CD8-positive, alpha-beta memory T cell (primary cell): ENCODE data around the gene SPATA33. TPM values are rescaled to one million over a fixed set of nuclear protein-coding genes. Genes with fewer than 3 reads are reported as not detected.

ENCODE experiments used
- polyA plus RNA-seq: library from polyadenylated mRNA; unstranded; fragments of 300-500 nt; fragmentation: Illumina TruSeq; gene quantifications from one replicate; pipeline ENCODE4 v1.2.3, GENCODE V29; 2021
- total RNA-seq, 2 experiments: library from RNA; stranded (reverse); gene quantifications; one replicate each; pipeline ENCODE4 v1.2.3, GENCODE V29; 2021

The SPATA33 gene
- total and polyA plus RNA-seq, 3 experiments from 2014 or later, result 2.3 to 16.9 (median 16.9) TPM

Other genes with a start within 250 kb of the SPATA33 start
- gene ANKRD11, start 167.3 kb upstream of the SPATA33 start, total RNA-seq, result 100 to 1,000 TPM; 130 to 150 TPM
- gene ANKRD11, start 167.3 kb upstream of the SPATA33 start, polyA plus RNA-seq, result 39.8 TPM
- 10 to 100 TPM; 77.4 to 79.5 TPM for gene SPG7, start 149.4 kb upstream of the SPATA33 start, total RNA-seq
- 48.2 TPM for gene SPG7, start 149.4 kb upstream of the SPATA33 start, polyA plus RNA-seq
- gene RPL13, start 97.2 kb upstream of the SPATA33 start, total RNA-seq, result 1,000 to 10,000 TPM; 2,710 to 2,878 TPM
- gene RPL13, start 97.2 kb upstream of the SPATA33 start, polyA plus RNA-seq, result 5,211 TPM
- gene CPNE7, start 82.1 kb upstream of the SPATA33 start, total RNA-seq, result 1 to 10 TPM; 3.2 to 6.1 TPM
- gene CPNE7, start 82.1 kb upstream of the SPATA33 start, polyA plus RNA-seq, result 12.9 TPM
- not detected for gene DPEP1, start 44.2 kb upstream of the SPATA33 start, total RNA-seq
- gene DPEP1, start 44.2 kb upstream of the SPATA33 start, polyA plus RNA-seq, result not detected
- gene CHMP1A, start 128 bp upstream of the SPATA33 start, total RNA-seq, result 10 to 100 TPM; 81.4 to 94.0 TPM
- 72.1 TPM for gene CHMP1A, start 128 bp upstream of the SPATA33 start, polyA plus RNA-seq
- gene CDK10, start 28.9 kb downstream of the SPATA33 start, total RNA-seq, result 10 to 100 TPM; 74.8 to 79.0 TPM
- gene CDK10, start 28.9 kb downstream of the SPATA33 start, polyA plus RNA-seq, result 31.8 TPM
- gene SPATA2L, start 43.9 kb downstream of the SPATA33 start, total RNA-seq, result 1 to 10 TPM; 7.0 to 7.6 TPM
- 10.3 TPM for gene SPATA2L, start 43.9 kb downstream of the SPATA33 start, polyA plus RNA-seq
- gene VPS9D1, start 63.1 kb downstream of the SPATA33 start, total RNA-seq, result 1 to 10 TPM; 3.7 to 4.0 TPM
- gene VPS9D1, start 63.1 kb downstream of the SPATA33 start, polyA plus RNA-seq, result 1.6 TPM
- 10 to 100 TPM; 35.6 to 36.6 TPM for gene ZNF276, start 63.7 kb downstream of the SPATA33 start, total RNA-seq
- 47.3 TPM for gene ZNF276, start 63.7 kb downstream of the SPATA33 start, polyA plus RNA-seq
- gene FANCA, start 158.8 kb downstream of the SPATA33 start, total RNA-seq, result 10 to 100 TPM; 88.0 to 94.0 TPM
- 10.8 TPM for gene FANCA, start 158.8 kb downstream of the SPATA33 start, polyA plus RNA-seq
- gene SPIRE2, start 170.6 kb downstream of the SPATA33 start, total RNA-seq, result 1 to 10 TPM in 1 of 2 experiments, under 1 TPM in 1; 0.37 to 1.4 TPM
- gene SPIRE2, start 170.6 kb downstream of the SPATA33 start, polyA plus RNA-seq, result 0.18 TPM
- gene TCF25, start 215.8 kb downstream of the SPATA33 start, total RNA-seq, result 100 to 1,000 TPM; 154 to 155 TPM
- 121 TPM for gene TCF25, start 215.8 kb downstream of the SPATA33 start, polyA plus RNA-seq